ENCODE results near the gene SZRD1.

GRCh38 chr1:16420424-16421118 is 53.5 kb downstream of the SZRD1 start:
- TF ChIP-seq, protein P1, sequence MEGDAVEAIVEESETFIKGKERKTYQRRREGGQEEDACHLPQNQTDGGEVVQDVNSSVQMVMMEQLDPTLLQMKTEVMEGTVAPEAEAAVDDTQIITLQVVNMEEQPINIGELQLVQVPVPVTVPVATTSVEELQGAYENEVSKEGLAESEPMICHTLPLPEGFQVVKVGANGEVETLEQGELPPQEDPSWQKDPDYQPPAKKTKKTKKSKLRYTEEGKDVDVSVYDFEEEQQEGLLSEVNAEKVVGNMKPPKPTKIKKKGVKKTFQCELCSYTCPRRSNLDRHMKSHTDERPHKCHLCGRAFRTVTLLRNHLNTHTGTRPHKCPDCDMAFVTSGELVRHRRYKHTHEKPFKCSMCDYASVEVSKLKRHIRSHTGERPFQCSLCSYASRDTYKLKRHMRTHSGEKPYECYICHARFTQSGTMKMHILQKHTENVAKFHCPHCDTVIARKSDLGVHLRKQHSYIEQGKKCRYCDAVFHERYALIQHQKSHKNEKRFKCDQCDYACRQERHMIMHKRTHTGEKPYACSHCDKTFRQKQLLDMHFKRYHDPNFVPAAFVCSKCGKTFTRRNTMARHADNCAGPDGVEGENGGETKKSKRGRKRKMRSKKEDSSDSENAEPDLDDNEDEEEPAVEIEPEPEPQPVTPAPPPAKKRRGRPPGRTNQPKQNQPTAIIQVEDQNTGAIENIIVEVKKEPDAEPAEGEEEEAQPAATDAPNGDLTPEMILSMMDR (conservative IDR thresholded peaks at IDR 0.05 in 1 of 2, IDR thresholded peaks at IDR 0.05 in 1 of 2; ENCODE audit: low read depth in 1 of 2, low read length in 2 of 2), result no peak
- no peak for TF ChIP-seq EZH2 (IDR thresholded peaks at IDR 0.05; ENCODE audit: low read length, missing control alignments)

All from fibroblast of lung (primary cell).